Measurements from ENCODE around the gene DMXL1. TPM values are rescaled to one million over a fixed set of nuclear protein-coding genes. Genes with fewer than 3 reads are reported as not detected.
"Not testable (repeated sequence)": the region's sequence is repeated elsewhere in the genome, so short reads cannot be mapped to it uniquely, and the experiment has no call there.

DMXL1 gene
- total RNA-seq, 1 experiment from 2014 or later = 29.2 TPM

DNA sequence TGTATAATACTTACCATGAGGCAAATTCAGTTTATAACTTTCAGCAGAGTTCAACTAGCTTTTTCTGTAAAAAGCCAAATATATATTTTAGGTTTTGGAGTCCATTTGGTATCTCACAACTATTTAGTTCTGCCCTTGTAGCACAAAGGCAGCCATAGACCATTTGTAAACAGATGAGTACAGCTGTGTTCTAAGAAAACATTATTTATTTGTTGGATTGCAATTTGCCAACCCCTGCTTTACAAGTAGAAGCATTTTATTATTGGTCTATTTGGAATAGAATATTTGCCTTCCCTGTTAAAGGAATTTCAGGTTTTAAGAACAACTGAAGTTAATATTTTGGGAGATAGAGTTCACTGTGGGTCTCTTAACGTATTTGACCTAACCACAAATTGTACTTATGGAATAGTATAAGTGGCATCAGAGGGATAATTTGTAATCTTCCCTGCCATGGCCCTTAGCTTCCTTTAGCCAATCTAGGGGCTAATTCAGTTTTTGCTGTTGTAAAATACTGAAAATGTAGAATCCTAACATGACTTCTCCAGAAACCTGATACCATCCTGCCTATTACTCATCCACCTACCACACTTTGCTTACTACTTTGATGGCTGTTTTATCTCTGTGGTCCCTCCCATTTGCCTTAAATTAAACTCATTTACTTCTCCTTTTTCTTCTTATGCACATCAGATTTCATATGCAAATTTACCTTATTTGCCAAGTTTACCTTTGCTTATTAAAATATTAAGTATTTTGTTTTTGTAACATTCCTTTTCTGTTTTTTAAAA lies 109.2 kb downstream of the DMXL1 start:
- Histone ChIP-seq H3K4me1 (ENCODE audit: control insufficient read depth, insufficient read depth, low read length) (no peaks in the 10 kb centered on the region), H3K36me3 (ENCODE audit: control insufficient read depth, insufficient read depth, low read length) (no peaks in the 10 kb centered on the region; the same call in 1 of the 2 replicates), H3K27me3 (ENCODE audit: control insufficient read depth, insufficient read depth, low read length) (no peaks in the 10 kb centered on the region), H3K9me3 (ENCODE audit: control insufficient read depth, insufficient read depth, low read depth, low read length) (no peaks in the 10 kb centered on the region), H3K27ac (ENCODE audit: low read length) (no peak overlapping the region), H3K4me3 (ENCODE audit: low read depth in 2 of 2, low read length in 2 of 2) (no peak overlapping the region)
- in situ Hi-C loops (cut with HindIII; ENCODE audit: low pct_unique_long_range_greater_than_20kb, low sequenced_read_pairs) = no loop called here
- no peak for DNase-seq (ENCODE audit: low read depth, low spot score)
- no TSS peak for BruUV-seq (replicated peaks)
- TF ChIP-seq POLR2AphosphoS5 (IDR thresholded peaks at IDR 0.05; ENCODE audit: low read depth, low read length) (no peak), TCF7L2 (IDR thresholded peaks at IDR 0.05; ENCODE audit: low read depth, low read length) (no peak), SIN3A (IDR thresholded peaks at IDR 0.05; ENCODE audit: borderline replicate concordance, insufficient read depth, low read depth, low read length) (no peak)
- TF ChIP-seq, protein P1, sequence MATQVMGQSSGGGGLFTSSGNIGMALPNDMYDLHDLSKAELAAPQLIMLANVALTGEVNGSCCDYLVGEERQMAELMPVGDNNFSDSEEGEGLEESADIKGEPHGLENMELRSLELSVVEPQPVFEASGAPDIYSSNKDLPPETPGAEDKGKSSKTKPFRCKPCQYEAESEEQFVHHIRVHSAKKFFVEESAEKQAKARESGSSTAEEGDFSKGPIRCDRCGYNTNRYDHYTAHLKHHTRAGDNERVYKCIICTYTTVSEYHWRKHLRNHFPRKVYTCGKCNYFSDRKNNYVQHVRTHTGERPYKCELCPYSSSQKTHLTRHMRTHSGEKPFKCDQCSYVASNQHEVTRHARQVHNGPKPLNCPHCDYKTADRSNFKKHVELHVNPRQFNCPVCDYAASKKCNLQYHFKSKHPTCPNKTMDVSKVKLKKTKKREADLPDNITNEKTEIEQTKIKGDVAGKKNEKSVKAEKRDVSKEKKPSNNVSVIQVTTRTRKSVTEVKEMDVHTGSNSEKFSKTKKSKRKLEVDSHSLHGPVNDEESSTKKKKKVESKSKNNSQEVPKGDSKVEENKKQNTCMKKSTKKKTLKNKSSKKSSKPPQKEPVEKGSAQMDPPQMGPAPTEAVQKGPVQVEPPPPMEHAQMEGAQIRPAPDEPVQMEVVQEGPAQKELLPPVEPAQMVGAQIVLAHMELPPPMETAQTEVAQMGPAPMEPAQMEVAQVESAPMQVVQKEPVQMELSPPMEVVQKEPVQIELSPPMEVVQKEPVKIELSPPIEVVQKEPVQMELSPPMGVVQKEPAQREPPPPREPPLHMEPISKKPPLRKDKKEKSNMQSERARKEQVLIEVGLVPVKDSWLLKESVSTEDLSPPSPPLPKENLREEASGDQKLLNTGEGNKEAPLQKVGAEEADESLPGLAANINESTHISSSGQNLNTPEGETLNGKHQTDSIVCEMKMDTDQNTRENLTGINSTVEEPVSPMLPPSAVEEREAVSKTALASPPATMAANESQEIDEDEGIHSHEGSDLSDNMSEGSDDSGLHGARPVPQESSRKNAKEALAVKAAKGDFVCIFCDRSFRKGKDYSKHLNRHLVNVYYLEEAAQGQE (IDR thresholded peaks at IDR 0.05; ENCODE audit: insufficient read depth in 1 of 2, low read depth in 2 of 2, low read length in 1 of 2) = no peak
- TF ChIP-seq, protein P2, sequence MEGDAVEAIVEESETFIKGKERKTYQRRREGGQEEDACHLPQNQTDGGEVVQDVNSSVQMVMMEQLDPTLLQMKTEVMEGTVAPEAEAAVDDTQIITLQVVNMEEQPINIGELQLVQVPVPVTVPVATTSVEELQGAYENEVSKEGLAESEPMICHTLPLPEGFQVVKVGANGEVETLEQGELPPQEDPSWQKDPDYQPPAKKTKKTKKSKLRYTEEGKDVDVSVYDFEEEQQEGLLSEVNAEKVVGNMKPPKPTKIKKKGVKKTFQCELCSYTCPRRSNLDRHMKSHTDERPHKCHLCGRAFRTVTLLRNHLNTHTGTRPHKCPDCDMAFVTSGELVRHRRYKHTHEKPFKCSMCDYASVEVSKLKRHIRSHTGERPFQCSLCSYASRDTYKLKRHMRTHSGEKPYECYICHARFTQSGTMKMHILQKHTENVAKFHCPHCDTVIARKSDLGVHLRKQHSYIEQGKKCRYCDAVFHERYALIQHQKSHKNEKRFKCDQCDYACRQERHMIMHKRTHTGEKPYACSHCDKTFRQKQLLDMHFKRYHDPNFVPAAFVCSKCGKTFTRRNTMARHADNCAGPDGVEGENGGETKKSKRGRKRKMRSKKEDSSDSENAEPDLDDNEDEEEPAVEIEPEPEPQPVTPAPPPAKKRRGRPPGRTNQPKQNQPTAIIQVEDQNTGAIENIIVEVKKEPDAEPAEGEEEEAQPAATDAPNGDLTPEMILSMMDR (IDR thresholded peaks at IDR 0.05) = no peak
- CTCF ChIA-PET = no interaction called here
- no peak for ATAC-seq
- POLR2A ChIA-PET = no interaction called here
- intact Hi-C loops (cut with micrococcal nuclease; ENCODE audit: unreplicated experiment) = no loop called here

DNA sequence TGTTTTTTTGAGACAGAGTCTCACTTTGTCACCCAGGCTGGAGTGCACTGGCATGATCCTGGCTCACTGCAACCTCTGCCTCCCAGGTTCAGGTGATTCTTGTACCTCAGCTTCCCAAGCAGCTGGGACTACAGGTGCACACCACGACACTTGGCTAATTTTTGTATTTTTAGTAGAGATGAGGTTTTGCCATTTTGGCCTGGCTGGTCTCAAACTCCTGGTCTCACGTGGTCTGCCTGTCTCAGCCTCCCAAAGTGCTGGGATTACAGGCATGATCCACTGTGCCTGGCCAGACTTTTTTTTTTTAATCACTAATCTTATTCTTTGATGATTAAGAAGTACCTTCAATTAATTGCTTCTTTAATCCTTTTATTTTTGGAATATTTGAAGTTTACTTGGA lies 114.6 kb downstream of the DMXL1 start:
- BruUV-seq (replicated peaks) = not testable (repeated sequence)

DNA sequence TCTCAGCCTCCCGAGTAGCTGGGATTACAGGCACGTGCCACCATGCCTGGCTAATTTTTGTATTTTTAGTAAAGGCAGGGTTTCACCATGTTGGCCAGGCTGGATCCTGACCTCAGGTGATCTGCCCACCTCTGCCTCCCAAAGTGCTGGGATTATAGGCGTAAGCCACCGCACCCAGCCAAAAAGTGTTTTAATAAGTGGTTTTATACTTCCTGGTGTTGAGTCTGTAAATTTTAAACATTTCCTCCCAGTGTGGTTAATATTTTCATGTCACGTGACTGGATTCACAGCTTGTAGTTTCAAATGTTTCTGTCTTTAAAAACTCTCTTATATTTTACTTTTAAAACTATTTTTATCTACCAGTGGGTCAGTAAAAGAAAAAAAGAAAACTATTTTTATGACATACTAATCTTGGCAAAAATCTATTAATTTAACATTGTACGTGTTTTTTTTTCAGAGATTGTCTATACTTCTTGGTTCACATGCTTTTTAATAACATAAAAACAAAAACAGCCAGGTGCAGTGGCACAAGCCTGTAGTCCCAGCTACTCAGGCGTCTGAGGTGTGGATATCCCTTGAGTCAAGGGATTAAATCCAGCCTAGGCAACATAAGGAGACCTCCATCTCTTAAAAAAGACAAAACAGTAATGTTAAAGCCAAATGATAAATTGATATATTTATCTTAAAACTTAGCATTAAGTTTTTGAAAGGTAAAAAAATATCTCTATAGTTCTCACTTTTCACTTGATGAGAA lies 117.1 kb downstream of the DMXL1 start:
- Histone ChIP-seq H3K36me3 (ENCODE audit: control insufficient read depth, insufficient read depth, low read length) (no peaks in the 10 kb centered on the region), H3K27ac (ENCODE audit: low read length) (no peak overlapping the region), H3K4me1 (ENCODE audit: control insufficient read depth, insufficient read depth, low read length) (no peaks in the 10 kb centered on the region), H3K27me3 (ENCODE audit: control insufficient read depth, insufficient read depth, low read length) (no peaks in the 10 kb centered on the region), H3K9me3 (ENCODE audit: control insufficient read depth, insufficient read depth, low read depth, low read length) (no peaks in the 10 kb centered on the region), H3K4me3 (ENCODE audit: low read depth in 2 of 2, low read length in 2 of 2) (no peak overlapping the region)
- no peak for ATAC-seq
- no peak for DNase-seq (ENCODE audit: low read depth, low spot score)
- CTCF ChIA-PET = no interaction called here
- BruUV-seq (replicated peaks) = no TSS peak
- TF ChIP-seq, protein P1 (IDR thresholded peaks at IDR 0.05; ENCODE audit: insufficient read depth in 1 of 2, low read depth in 2 of 2, low read length in 1 of 2) = no peak
- TF ChIP-seq, protein P2 (IDR thresholded peaks at IDR 0.05) = no peak
- TF ChIP-seq TCF7L2 (IDR thresholded peaks at IDR 0.05; ENCODE audit: low read depth, low read length) = no peak
- POLR2A ChIA-PET = no interaction called here
- intact Hi-C loops (cut with micrococcal nuclease; ENCODE audit: unreplicated experiment) = no loop called here
- in situ Hi-C loops (cut with HindIII; ENCODE audit: low pct_unique_long_range_greater_than_20kb, low sequenced_read_pairs) = no loop called here

More for the DNA sequence above, 114.6 kb downstream of the DMXL1 start:
- ATAC-seq; CTCF ChIA-PET; intact Hi-C loops (cut with micrococcal nuclease; ENCODE audit: unreplicated experiment); DNase-seq (ENCODE audit: low read depth, low spot score); H3K9me3 ChIP-seq (ENCODE audit: control insufficient read depth, insufficient read depth, low read depth, low read length); POLR2A ChIA-PET; H3K4me3 ChIP-seq (ENCODE audit: low read depth in 2 of 2, low read length in 2 of 2); H3K4me1 ChIP-seq (ENCODE audit: control insufficient read depth, insufficient read depth, low read length); H3K27ac ChIP-seq (ENCODE audit: low read length); in situ Hi-C loops (cut with HindIII; ENCODE audit: low pct_unique_long_range_greater_than_20kb, low sequenced_read_pairs); H3K36me3 ChIP-seq (ENCODE audit: control insufficient read depth, insufficient read depth, low read length); H3K27me3 ChIP-seq (ENCODE audit: control insufficient read depth, insufficient read depth, low read length): not testable (repeated sequence)

All from Panc1 (cell line).